ENCODE results near the gene C4orf51. TPM values are rescaled to one million over a fixed set of nuclear protein-coding genes. Genes with fewer than 3 reads are reported as not detected.
"Not testable (repeated sequence)": the region's sequence is repeated elsewhere in the genome, so short reads cannot be mapped to it uniquely, and the experiment has no call there.

C4orf51 gene
- total RNA-seq, 1 experiment from 2014 or later, result not detected

DNA sequence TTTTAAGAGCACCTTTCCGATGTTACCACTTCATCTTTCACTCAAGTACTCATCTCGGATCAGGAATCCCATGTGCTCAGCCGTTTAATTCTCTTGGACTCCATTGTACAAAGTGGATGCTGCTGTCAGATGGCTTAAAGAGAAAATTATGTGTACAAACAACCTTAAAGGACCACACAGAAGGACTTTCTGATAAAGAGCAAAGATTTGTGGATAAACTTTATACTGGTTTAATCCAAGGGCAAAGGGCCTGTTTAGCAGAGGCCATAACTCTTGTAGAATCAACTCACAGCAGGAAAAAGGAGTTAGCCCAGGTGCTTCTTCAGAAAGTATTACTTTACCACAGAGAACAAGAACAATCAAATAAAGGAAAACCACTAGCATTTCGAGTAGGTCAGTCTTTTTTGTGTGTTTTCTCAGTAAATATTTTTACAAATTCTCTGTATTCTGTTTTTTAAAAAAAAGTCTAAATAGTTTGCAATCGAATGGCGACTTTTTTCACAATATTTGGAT is 40.7 kb upstream of the C4orf51 start:
- Histone ChIP-seq H3K4me1 (ENCODE audit: insufficient read depth, low read length) (no peaks in the 10 kb centered on the region), H3K4me2 (ENCODE audit: low read length) (no peak overlapping the region), H4K20me1 (ENCODE audit: low read length) (no peaks in the 10 kb centered on the region), H3K27ac (ENCODE audit: low read length) (no peak overlapping the region), H3K4me3 (ENCODE audit: low read length) (no peak overlapping the region), H3K9me3 (ENCODE audit: low read length) (no peaks in the 10 kb centered on the region), H3F3A (ENCODE audit: low read length, unreplicated experiment) (no peaks in the 10 kb centered on the region), H3K9me2 (replicated peaks; ENCODE audit: low read length) (no peaks in the 10 kb centered on the region), H3K9ac (ENCODE audit: low read length) (no peak overlapping the region), H3K27me3 (ENCODE audit: low read length) (no peaks in the 10 kb centered on the region), H3K79me2 (ENCODE audit: low read length) (no peaks in the 10 kb centered on the region), H2AFZ (ENCODE audit: low read length) (no peak overlapping the region), H3K36me3 (ENCODE audit: low read depth, low read length) (no peaks in the 10 kb centered on the region)
- ChIA-PET CTCF (no interaction called here), POLR2A (ENCODE audit: unreplicated experiment) (no interaction called here)
- intact Hi-C loops (cut with micrococcal nuclease), result no loop called here
- no peak for ATAC-seq
- DNase-seq, result no peak
- no TSS peak for BruUV-seq (replicated peaks)
- TF ChIP-seq EZH2 (IDR thresholded peaks at IDR 0.05; ENCODE audit: low read length, unreplicated experiment) (no peak), EZH2phosphoT487 (IDR thresholded peaks at IDR 0.05; ENCODE audit: borderline replicate concordance, low read length) (no peak)
- TF ChIP-seq, protein P1, sequence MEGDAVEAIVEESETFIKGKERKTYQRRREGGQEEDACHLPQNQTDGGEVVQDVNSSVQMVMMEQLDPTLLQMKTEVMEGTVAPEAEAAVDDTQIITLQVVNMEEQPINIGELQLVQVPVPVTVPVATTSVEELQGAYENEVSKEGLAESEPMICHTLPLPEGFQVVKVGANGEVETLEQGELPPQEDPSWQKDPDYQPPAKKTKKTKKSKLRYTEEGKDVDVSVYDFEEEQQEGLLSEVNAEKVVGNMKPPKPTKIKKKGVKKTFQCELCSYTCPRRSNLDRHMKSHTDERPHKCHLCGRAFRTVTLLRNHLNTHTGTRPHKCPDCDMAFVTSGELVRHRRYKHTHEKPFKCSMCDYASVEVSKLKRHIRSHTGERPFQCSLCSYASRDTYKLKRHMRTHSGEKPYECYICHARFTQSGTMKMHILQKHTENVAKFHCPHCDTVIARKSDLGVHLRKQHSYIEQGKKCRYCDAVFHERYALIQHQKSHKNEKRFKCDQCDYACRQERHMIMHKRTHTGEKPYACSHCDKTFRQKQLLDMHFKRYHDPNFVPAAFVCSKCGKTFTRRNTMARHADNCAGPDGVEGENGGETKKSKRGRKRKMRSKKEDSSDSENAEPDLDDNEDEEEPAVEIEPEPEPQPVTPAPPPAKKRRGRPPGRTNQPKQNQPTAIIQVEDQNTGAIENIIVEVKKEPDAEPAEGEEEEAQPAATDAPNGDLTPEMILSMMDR (conservative IDR thresholded peaks at IDR 0.05; ENCODE audit: low read depth, low read length), result no peak

DNA sequence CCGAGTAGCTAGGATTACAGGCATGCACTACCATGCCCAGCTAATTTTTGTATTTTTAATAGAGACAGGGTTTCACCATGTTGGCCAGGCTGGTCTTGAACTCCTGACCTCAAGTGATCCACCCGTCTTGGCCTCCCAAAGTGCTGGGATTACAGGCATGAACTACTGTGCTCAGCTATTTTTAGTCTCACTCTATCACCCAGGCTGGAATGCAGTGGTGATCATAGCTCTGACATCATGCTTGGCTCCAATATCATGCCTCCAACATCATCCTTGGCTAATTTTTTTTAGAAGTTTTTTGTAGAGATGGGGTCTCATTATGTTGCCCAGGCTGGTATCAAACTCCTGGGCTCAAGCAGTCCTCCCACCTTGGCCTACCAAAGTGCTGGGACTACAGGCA is 39.7 kb upstream of the C4orf51 start:
- H3K79me2 ChIP-seq (ENCODE audit: low read length); H3K9ac ChIP-seq (ENCODE audit: low read length); H3K36me3 ChIP-seq (ENCODE audit: low read depth, low read length); H3K9me3 ChIP-seq (ENCODE audit: low read length); H3K4me2 ChIP-seq (ENCODE audit: low read length); H3F3A ChIP-seq (ENCODE audit: low read length, unreplicated experiment); H3K9me2 ChIP-seq (replicated peaks; ENCODE audit: low read length); CTCF ChIA-PET; H4K20me1 ChIP-seq (ENCODE audit: low read length); intact Hi-C loops (cut with micrococcal nuclease); H3K27me3 ChIP-seq (ENCODE audit: low read length); H3K4me1 ChIP-seq (ENCODE audit: insufficient read depth, low read length); H3K27ac ChIP-seq (ENCODE audit: low read length); POLR2A ChIA-PET (ENCODE audit: unreplicated experiment); ATAC-seq; BruUV-seq (replicated peaks); H2AFZ ChIP-seq (ENCODE audit: low read length); DNase-seq; H3K4me3 ChIP-seq (ENCODE audit: low read length): not testable (repeated sequence)

DNA sequence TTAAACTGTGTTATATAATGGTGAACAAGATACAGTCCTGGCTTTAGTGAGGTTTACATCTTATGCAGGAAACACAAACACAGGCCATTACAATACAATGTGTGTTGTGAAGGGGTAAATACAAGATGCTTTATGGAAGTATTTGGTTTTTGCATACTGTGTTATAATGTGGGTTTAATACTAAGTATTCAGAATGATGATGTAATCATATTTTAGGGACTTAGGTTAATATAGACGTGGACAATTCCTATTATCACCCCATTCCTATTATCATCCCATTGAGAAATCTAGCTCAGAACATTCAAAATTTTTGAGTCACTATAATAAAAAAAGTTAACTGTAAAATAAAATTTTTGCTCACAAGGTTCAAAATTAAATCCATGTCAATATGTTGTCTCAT is 36.7 kb upstream of the C4orf51 start:
- Histone ChIP-seq H3K4me1 (ENCODE audit: insufficient read depth, low read length) (no peaks in the 10 kb centered on the region), H3K79me2 (ENCODE audit: low read length) (no peaks in the 10 kb centered on the region), H2AFZ (ENCODE audit: low read length) (no peak overlapping the region), H3K9me2 (replicated peaks; ENCODE audit: low read length) (no peaks in the 10 kb centered on the region), H3K4me3 (ENCODE audit: low read length) (no peak overlapping the region), H3K27ac (ENCODE audit: low read length) (no peak overlapping the region), H4K20me1 (ENCODE audit: low read length) (no peaks in the 10 kb centered on the region), H3F3A (ENCODE audit: low read length, unreplicated experiment) (no peaks in the 10 kb centered on the region), H3K9ac (ENCODE audit: low read length) (no peak overlapping the region), H3K9me3 (ENCODE audit: low read length) (no peaks in the 10 kb centered on the region), H3K36me3 (ENCODE audit: low read depth, low read length) (no peaks in the 10 kb centered on the region), H3K27me3 (ENCODE audit: low read length) (no peaks in the 10 kb centered on the region), H3K4me2 (ENCODE audit: low read length) (no peak overlapping the region)
- ATAC-seq (no peak), DNase-seq (no peak)
- CTCF ChIA-PET, result no interaction called here
- BruUV-seq (replicated peaks), result no TSS peak
- TF ChIP-seq, protein P1 (conservative IDR thresholded peaks at IDR 0.05; ENCODE audit: low read depth, low read length), result no peak
- TF ChIP-seq EZH2 (IDR thresholded peaks at IDR 0.05; ENCODE audit: low read length, unreplicated experiment) (no peak), EZH2phosphoT487 (IDR thresholded peaks at IDR 0.05; ENCODE audit: borderline replicate concordance, low read length) (no peak)
- intact Hi-C loops (cut with micrococcal nuclease), result no loop called here
- POLR2A ChIA-PET (ENCODE audit: unreplicated experiment), result no interaction called here
